Lower leg skin (tissue), 4 donors: ENCODE results near the gene MAP3K14. TPM values are rescaled to one million over a fixed set of nuclear protein-coding genes. Genes with fewer than 3 reads are reported as not detected.

Experiments used
- DNase-seq, 2 donors: peaks; one replicate each; pipeline ENCODE4 v3.0.0-alpha.2; 2019; ENCODE audit warnings: low spot score in 2 of 2
- H3K4me3 ChIP-seq: fragments of 200-600 bp; sonication (generic); 2 replicates; pipeline ENCODE4 v1.5.1; 2017; ENCODE audit warnings: mild to moderate bottlenecking, low read depth; ENCODE audit not compliant: poor library complexity, severe bottlenecking
- CTCF ChIP-seq, 3 donors: fragments of 450-650 bp; IDR thresholded peaks; one replicate each; pipeline ENCODE4 v1.5.1; 2016; ENCODE audit warnings: antibody characterized with exemption in 3 of 3, mild to moderate bottlenecking in 3 of 3, moderate library complexity in 2 of 3
- POLR2A ChIP-seq, 2 donors: fragments of 450-650 bp; IDR thresholded peaks; one replicate each; pipeline ENCODE4 v1.6.1; 2016 to 2017; ENCODE audit warnings: antibody characterized with exemption in 2 of 2, mild to moderate bottlenecking in 1 of 2, moderate library complexity in 1 of 2
- WGBS, 2 donors: methylation state at CpG; one replicate each; pipeline ENCODE4 v1.1.5; 2018; 5-methylcytosine and 5-hydroxymethylcytosine counted together
- intact Hi-C: fragments of 100-400 bp; cut with DNase I; formaldehyde crosslinking; loops from one replicate; pipeline ENCODE4 v1.15.0; 2023; ENCODE audit warnings: low total_unique reads
- total RNA-seq, 4 donors: library from RNA; depleted of rRNA; stranded (reverse); fragments of >200 nt; gene quantifications; one replicate each; pipeline ENCODE4 v1.1.0, GENCODE V29; 2016

Gene MAP3K14
- total RNA-seq, 4 donors from 2014 or later, result 8.1 to 13.0 (median 11.0) TPM

GRCh38 chr17:45361451-45361850, 44.6 kb upstream of the MAP3K14 start:
- no peak overlapping the region for H3K4me3 ChIP-seq
- DNase-seq, result peak in 1 of 2 donors; percentile 74
- 74 to 83% methylated on average over 3 of the region's 3 CpGs for WGBS, 2 donors
- intact Hi-C loops, result no loop called here
- no peak for TF ChIP-seq POLR2A (IDR thresholded peaks at IDR 0.05)
- TF ChIP-seq CTCF (IDR thresholded peaks at IDR 0.05), result no peak

- 84 to 92% methylated on average over 5 of the region's 5 CpGs for WGBS, 2 donors
Measured at GRCh38 chr17:45357364-45357997, 40.7 kb upstream of the MAP3K14 start.

GRCh38 chr17:45355087-45355486, 38.3 kb upstream of the MAP3K14 start:
- intact Hi-C loops, result no loop called here
- DNase-seq, result peak in 1 of 2 donors; percentile 14
- H3K4me3 ChIP-seq, result no peak overlapping the region
- TF ChIP-seq POLR2A (IDR thresholded peaks at IDR 0.05) (no peak), CTCF (IDR thresholded peaks at IDR 0.05) (no peak)
- 71 to 72% methylated on average over 2 of the region's 2 CpGs for WGBS, 2 donors

More at GRCh38 chr17:45357364-45357997, 40.7 kb upstream of the MAP3K14 start:
- no peak overlapping the region for H3K4me3 ChIP-seq
- TF ChIP-seq CTCF (IDR thresholded peaks at IDR 0.05) (no peak), POLR2A (IDR thresholded peaks at IDR 0.05) (no peak)
- intact Hi-C loops, result no loop called here
- no peak for DNase-seq

GRCh38 chr17:45353043-45353442, 36.2 kb upstream of the MAP3K14 start:
- TF ChIP-seq POLR2A (IDR thresholded peaks at IDR 0.05) (no peak), CTCF (IDR thresholded peaks at IDR 0.05) (no peak)
- intact Hi-C loops, result no loop called here
- 73 to 86% methylated on average over 4 of the region's 4 CpGs for WGBS, 2 donors
- peak in 1 of 2 donors; percentile 40 for DNase-seq
- no peak overlapping the region for H3K4me3 ChIP-seq

GRCh38 chr17:45351831-45352230, 35.0 kb upstream of the MAP3K14 start:
- intact Hi-C loops, result no loop called here
- 95 to 100% methylated on average over 2 of the region's 2 CpGs for whole genome bisulfite sequencing, 2 donors
- H3K4me3 ChIP-seq, result no peak overlapping the region
- DNase-seq, result no peak
- TF ChIP-seq POLR2A (IDR thresholded peaks at IDR 0.05) (no peak), CTCF (IDR thresholded peaks at IDR 0.05) (no peak)

GRCh38 chr17:45347444-45347843, 30.6 kb upstream of the MAP3K14 start:
- 80 to 83% methylated on average over 6 of the region's 6 CpGs for WGBS, 2 donors
- TF ChIP-seq POLR2A (IDR thresholded peaks at IDR 0.05) (no peak), CTCF (IDR thresholded peaks at IDR 0.05) (no peak)
- intact Hi-C loops, result no loop called here
- DNase-seq, result peak in 1 of 2 donors; percentile 70
- H3K4me3 ChIP-seq, result no peak overlapping the region
